ENCODE data around the gene DNAJC17. TPM values are rescaled to one million over a fixed set of nuclear protein-coding genes. Genes with fewer than 3 reads are reported as not detected.

The DNAJC17 gene
- total RNA-seq, 1 donor from 2014 or later = 16.0 TPM

- DNase-seq = no peak
- Histone ChIP-seq H3K4me1 (peaks cover 12% of the 10 kb centered on the region), H3K27ac (replicated peaks) (no peak overlapping the region), H3K27me3 (ENCODE audit: low read depth) (no peaks in the 10 kb centered on the region), H3K9me3 (replicated peaks) (no peaks in the 10 kb centered on the region), H3K36me3 (peaks cover 70% of the 10 kb centered on the region), H3K4me3 (no peak overlapping the region)
- TF ChIP-seq, protein P1, sequence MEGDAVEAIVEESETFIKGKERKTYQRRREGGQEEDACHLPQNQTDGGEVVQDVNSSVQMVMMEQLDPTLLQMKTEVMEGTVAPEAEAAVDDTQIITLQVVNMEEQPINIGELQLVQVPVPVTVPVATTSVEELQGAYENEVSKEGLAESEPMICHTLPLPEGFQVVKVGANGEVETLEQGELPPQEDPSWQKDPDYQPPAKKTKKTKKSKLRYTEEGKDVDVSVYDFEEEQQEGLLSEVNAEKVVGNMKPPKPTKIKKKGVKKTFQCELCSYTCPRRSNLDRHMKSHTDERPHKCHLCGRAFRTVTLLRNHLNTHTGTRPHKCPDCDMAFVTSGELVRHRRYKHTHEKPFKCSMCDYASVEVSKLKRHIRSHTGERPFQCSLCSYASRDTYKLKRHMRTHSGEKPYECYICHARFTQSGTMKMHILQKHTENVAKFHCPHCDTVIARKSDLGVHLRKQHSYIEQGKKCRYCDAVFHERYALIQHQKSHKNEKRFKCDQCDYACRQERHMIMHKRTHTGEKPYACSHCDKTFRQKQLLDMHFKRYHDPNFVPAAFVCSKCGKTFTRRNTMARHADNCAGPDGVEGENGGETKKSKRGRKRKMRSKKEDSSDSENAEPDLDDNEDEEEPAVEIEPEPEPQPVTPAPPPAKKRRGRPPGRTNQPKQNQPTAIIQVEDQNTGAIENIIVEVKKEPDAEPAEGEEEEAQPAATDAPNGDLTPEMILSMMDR (IDR thresholded peaks at IDR 0.05; ENCODE audit: borderline replicate concordance) = no peak
- intact Hi-C loops (cut with micrococcal nuclease) = no loop called here
These were observed 59.3 kb downstream of the DNAJC17 start for GRCh38 chr15:40747685-40748631.

GRCh38 chr15:40746916-40747418 lies 60.3 kb downstream of the DNAJC17 start:
- TF ChIP-seq, protein P1 (IDR thresholded peaks at IDR 0.05; ENCODE audit: borderline replicate concordance) = no peak
- DNase-seq = no peak
- intact Hi-C loops (cut with micrococcal nuclease) = no loop called here
- Histone ChIP-seq H3K27me3 (ENCODE audit: low read depth) (no peaks in the 10 kb centered on the region), H3K36me3 (peaks cover 74% of the 10 kb centered on the region), H3K4me3 (no peak overlapping the region), H3K4me1 (peaks cover 12% of the 10 kb centered on the region), H3K9me3 (replicated peaks) (no peaks in the 10 kb centered on the region), H3K27ac (replicated peaks) (no peak overlapping the region)

DNA sequence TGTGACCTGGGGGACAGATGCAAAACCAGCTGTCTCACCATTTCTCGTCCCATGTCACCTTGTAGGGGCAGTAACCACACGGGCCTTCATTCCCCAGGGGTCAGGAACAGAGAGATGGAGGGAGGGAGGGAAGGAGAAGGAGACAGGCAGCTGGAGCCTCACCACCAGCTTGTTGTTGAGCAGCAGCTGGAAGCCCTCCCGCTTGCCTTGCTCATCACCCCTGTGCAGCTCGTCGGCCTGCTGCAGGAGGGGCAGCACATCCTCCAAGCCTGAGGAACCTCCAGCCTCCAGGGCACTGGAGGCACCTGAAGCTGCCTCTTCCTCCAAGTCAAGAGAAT lies 62.5 kb downstream of the DNAJC17 start:
- Histone ChIP-seq H3K4me3 (no peak overlapping the region), H3K36me3 (peaks cover 67% of the 10 kb centered on the region), H3K27me3 (ENCODE audit: low read depth) (no peaks in the 10 kb centered on the region), H3K9me3 (replicated peaks) (no peaks in the 10 kb centered on the region), H3K4me1 (peaks cover 12% of the 10 kb centered on the region), H3K27ac (replicated peaks) (no peak overlapping the region)
- intact Hi-C loops (cut with micrococcal nuclease) = no loop called here
- TF ChIP-seq, protein P1 (IDR thresholded peaks at IDR 0.05; ENCODE audit: borderline replicate concordance) = no peak
- DNase-seq = no peak

GRCh38 chr15:40743921-40744814 lies 63.1 kb downstream of the DNAJC17 start:
- Histone ChIP-seq H3K27me3 (ENCODE audit: low read depth) (no peaks in the 10 kb centered on the region), H3K9me3 (replicated peaks) (no peaks in the 10 kb centered on the region), H3K36me3 (peaks cover 67% of the 10 kb centered on the region), H3K27ac (replicated peaks) (no peak overlapping the region), H3K4me3 (no peak overlapping the region), H3K4me1 (peaks cover 12% of the 10 kb centered on the region)
- TF ChIP-seq, protein P1 (IDR thresholded peaks at IDR 0.05; ENCODE audit: borderline replicate concordance) = no peak
- intact Hi-C loops (cut with micrococcal nuclease) = no loop called here
- no peak for DNase-seq

- Histone ChIP-seq H3K4me1 (peaks cover 12% of the 10 kb centered on the region), H3K27me3 (ENCODE audit: low read depth) (no peaks in the 10 kb centered on the region), H3K4me3 (no peak overlapping the region), H3K27ac (replicated peaks) (no peak overlapping the region), H3K9me3 (replicated peaks) (no peaks in the 10 kb centered on the region), H3K36me3 (peaks cover 67% of the 10 kb centered on the region)
- intact Hi-C loops (cut with micrococcal nuclease) = no loop called here
- TF ChIP-seq, protein P1 (IDR thresholded peaks at IDR 0.05; ENCODE audit: borderline replicate concordance) = no peak
- no peak for DNase-seq
These were observed 63.8 kb downstream of the DNAJC17 start for GRCh38 chr15:40743485-40743901.

All from left ventricle myocardium inferior (tissue), 1 donor.